GM19193 (cell line): ENCODE data around the gene PFKFB3.

Experiments
- POLR2A ChIP-seq: IDR thresholded peaks from 4 replicates; pipeline ENCODE4 v1.6.1; 2011; ENCODE audit not compliant: insufficient read depth, insufficient read length; ENCODE audit errors: extremely low read depth

The PFKFB3 gene

DNA sequence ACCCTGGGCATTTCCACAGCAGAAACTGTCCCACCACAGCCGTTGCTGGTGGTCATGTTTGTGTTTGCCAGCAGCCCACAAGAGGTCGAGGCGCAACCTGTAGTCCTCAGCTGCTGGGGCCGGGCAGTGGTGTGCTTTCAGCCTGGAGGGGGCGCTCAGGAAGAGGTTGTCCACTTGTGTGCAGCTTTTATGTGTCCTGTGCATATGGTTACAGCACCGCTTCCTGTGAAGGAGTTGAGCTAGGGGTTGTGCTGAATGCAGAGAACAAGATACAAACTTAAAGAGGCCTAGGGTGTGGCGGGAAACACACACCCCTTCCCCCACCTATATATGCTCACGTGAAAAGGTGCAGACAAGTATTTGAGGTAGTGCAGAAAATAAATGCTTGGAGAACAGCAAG lies 29.5 kb upstream of the PFKFB3 start:
- no peak for TF ChIP-seq POLR2A

DNA sequence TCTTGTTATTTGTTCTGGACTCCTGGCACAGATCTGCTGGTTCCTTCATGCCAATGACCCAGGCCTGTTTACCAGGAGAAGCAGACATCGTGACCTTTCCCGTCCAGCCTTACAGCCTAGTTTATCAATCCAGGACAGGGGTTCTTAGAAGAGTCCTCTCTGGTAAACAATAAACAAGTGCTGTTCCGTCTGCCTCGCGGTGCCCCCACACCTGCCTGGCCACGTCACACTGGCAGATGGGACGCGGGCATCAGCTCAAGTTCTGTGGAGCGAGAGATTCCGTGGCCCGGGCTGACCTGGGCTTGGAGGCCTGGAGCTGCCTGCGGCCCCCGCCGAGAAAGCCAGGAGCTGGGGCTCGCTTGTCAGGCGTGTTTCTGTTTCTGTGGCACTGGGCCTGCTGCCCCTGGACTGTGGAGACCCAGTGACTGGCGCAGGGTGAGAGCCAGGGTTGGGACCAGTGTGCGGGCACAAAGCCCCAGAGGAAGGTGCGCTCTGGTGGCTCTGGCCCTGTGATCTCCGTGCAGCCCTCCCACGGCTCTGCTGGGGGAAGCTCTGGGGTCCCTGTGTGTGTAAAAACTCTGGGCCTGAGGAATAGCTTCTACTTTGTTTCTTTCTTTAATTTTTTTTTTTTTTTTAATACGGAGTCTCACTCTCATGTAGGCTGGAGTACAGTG lies 28.4 kb upstream of the PFKFB3 start:
- TF ChIP-seq POLR2A = no peak

DNA sequence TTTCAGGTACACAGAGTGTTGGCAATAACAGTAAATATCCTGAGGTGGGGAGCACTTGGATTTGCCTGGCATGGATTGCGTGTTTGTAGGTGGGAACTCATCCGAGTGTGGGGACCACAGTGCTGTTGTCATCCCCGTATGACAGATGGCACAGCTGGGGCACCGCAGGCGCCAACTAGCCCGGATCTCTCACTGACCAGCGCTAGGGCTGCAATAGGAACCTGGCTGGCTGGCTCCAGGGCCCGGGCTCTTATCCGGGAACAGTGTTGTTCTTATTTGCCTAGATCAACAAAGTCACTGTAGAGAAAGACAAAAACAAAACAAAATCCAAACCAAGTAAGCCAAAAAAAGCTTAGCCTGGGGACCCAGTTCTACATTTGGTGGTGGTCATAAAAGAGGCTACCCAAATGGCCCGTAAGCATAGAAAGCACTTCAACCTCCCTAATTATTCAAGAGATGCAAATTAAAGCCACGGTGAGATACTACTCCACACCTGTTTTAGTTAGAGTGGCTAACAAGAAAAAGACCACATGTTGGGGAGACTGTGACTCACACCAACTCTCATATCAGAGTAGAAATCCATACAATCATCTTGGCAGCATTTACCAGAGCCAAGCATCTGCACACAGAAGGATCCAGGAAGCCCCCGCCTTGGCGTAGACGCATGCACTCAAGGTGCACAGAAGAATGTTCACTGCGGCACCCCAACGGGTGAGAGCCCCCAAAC lies 27.2 kb upstream of the PFKFB3 start:
- TF ChIP-seq POLR2A = no peak

DNA sequence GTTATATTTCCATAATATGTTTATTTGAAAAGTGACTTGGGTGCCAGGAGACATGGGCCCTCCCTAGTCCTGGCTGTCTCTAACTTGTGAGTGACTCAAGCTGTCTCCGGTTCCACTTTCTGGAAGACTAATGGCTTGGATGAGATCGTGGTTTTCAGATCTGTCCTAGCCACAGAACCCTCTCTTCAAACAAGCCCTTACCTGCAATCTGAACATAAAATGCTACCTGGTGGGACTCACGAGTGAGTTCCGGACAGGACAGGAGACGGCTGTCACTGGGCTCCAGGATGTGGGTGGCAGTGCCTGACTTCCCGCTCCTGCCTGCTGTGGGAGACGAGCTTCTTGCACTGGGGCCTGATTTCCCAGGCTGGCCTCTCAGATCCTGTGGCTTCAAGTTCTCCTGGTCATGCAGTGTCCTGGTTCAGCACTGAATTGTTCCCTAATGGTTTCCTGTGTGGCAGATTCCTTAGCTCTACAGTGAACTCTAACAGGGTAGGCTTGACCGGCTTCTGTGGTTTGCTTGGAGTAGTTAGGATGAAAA lies 26.0 kb upstream of the PFKFB3 start:
- TF ChIP-seq POLR2A = no peak

DNA sequence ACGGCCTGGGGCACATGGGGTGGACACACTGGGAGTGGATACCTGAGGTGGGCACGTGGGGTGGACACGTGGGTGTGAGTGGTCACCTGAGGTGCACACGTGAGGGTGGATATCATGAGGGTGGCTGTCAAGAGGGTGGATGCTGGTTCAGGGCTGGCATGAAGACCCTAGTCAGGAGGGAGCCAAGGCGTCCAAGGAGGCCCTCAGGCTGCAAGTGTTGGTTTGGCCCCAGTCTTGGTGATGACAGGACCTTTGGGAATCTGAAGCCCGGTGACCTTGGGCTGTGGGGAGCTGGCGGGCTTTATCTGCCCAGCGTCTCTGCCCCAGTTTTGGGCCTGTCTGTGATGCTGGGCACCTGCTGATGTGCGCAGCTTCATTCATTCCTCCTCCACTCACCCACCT lies 24.9 kb upstream of the PFKFB3 start:
- TF ChIP-seq POLR2A = no peak

DNA sequence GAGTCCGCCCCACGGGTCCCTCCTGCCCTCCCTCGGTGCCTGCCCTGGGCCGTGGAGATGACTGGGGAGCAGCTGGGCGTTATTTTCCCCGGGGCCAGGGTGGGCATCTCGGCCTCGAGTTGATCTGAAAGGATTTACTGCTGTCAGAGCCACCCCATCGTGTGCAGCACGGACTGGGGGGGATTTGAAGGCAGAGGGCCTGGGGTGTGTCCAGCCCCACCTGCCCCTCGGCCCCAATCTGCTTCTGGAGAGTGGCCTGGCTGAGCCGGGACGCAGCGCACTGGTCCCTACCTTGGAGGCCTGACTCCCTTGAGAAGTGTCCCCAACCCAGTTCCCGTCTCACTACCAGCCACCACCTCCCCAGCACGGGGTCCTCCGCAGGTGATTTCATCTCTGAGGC lies 24.2 kb upstream of the PFKFB3 start:
- TF ChIP-seq POLR2A = no peak

DNA sequence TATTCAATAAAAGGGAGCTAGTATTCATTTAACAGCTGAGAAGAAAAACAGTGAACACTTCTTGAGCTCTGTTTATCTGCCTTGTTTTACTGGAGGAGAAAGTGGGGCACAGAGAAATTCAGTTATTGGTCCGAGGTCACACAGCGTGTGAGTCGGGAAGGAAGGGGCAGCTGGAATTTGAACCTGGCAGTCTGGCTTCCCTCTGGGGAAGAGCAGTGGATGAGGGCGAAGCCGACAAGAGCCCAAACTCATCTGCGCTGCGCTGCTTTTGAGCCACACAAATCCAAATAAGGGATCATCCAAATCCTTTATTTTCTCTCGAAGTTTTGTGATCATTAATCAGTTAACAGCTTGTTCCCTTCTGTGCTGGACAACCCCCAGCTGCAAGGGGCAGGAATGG lies 23.7 kb upstream of the PFKFB3 start:
- no peak for TF ChIP-seq POLR2A

DNA sequence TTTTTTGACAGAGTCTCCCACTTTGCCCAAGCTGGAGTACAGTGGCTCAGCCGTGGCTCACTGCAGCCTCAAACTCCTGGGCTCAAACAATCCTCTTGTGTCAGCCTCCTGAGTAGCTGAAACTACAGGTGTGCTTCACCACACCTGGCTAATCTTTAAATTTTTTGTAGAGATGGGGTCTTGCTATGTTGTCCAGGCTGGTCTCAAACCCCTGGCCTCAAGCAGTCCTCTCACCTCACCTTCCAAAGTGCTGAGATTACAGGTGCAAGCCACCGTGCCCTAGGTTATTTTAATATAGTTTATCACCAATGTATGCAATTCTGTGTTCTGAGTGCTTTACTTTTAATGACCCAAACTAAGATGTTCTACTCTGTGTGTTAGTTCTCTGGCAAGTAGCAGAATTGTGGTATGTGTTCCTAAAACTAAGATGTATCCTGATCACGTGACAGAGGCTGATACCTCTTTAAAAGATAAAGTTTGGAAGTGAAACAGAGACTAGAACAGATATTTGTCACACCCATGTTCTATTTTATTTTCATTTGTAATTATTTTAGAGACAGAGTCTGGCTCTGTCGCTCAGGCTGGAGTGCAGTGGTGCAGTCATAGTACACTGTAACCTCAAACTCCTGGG lies 22.1 kb upstream of the PFKFB3 start:
- TF ChIP-seq POLR2A = no peak

DNA sequence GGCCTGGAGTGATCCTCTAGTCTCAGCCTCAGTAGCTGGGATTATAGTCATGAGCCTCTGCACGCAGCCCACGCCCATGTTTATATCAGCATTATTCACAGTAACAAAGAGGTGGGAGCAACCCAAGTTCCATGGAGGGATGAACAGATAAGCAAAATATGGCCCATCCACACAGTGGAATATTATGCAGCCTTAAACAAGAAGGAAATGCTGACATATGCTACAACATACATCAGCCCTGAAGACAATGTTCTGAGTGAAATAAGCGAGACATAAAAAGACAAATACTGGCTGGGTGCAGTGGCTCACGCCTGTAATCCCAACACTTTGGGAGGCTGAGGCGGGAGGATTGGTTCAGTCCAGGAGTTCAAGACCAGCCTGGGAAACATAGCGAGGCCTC lies 21.5 kb upstream of the PFKFB3 start:
- no peak for TF ChIP-seq POLR2A

DNA sequence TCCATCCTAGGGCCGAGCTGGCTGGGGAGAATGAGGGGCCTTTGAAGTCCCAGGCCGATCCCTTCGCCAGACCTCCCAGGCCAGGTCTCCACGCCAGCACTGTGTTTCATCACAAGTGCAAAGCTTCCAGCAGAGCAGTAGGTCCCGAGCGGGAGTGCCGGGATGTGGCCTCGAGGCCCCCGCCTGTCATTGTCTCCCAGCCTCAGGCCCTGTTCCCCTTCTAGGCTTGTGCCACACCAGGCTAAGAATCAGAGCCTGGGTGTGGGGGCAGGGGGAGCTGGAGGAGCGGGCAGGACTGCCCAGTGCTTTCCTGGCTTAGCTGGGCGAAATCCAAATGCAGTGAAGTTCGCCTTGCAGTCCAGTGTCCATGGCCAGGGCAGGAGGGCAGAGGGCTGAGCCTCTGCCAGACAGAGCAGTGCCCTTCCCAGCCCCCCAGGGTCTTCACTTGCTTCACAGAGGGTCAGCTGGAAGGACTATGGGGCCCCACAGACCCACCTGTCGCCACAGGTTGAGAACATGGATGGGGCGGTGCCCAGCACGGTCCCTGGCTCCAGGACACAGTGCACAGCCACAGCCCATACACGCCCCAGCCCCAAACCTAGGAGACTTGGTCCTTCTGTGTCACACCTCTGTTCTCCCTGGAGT lies 20.2 kb upstream of the PFKFB3 start:
- TF ChIP-seq POLR2A = no peak

DNA sequence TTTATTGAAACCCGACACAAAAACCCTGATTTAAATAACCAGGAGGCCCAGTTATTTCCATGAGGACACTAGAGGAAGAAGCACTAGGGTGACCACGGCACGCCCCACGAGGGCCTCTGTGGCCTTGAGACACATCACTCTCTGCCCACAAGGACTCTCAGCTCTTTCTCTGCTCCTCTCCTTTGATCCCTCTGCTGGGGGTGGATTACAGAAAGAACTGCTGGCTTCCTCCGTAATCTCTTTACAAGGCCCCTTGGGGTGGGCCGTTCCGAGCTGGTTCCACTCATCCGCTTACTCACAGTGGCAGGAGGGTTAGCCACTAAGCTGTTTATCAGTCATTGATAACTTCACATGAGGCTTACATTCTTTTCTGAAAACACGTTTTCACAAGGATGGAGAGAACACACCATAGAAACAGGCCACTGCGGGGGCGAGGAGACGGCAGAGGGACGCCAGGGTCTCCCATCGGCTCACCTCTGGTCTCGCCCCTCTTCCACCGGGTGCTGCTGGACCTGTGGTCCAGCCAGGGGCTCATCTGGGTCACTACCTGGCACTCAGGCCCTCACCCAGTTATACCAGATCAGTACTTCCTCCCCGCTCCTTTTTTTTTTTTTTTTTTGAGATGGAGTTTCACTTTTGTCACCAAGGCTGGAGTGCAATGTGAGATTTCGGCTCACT lies 17.6 kb upstream of the PFKFB3 start:
- no peak for TF ChIP-seq POLR2A

DNA sequence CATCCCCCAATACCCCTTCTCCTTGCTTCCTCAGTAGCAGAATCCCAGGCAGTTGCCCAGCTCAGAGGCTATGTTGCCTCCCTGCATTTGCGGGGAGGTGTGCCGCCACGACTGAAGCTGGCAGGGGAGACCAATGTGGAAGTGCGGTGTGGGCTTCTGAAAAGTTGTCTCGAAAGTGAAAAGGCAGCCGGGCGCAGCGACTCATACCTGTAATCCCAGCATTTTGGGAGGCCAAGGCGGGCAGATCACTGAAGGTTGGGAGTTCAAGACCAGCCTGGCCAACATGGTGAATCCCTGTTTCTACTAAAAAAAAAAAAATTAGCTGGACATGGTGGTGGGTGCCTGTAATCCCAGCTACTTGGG lies 15.9 kb upstream of the PFKFB3 start:
- no peak for TF ChIP-seq POLR2A

DNA sequence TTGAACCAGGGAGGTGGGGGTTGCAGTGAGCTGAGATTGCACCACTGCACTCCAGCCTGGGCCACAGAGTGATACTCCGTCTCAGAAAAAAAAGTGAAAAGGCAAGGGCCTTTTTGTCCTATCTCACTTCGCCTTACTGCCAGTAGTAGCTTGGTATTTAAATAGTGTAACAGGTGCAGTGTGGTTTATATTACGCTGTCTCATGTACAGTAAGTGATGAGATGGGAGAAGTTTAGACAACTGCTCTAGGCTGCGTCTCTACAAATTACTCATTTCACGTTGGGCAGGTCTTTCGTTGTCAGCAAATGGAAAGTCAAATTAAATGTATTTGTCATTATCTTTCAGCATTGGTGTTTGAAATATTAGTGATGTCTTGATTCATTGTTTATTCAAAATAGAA lies 15.5 kb upstream of the PFKFB3 start:
- TF ChIP-seq POLR2A = no peak

DNA sequence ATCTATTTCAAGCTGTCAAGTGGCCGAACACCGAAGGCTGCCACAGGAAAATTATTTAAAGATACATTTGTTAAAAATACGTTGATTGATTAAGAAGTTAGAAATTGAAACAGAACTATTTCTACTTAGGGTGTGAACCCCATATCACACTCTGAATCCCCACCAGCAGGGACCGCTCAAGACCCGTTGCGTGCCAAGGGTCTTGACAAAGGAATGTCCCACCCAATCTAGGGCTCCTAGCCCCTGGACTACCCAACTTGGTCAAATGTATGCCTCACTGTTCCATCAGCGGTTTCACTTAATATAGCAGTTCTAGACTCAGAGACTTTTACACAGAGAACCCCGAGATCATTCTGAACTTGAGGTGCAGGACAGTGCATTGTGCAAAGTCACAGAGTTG lies 11.6 kb upstream of the PFKFB3 start:
- TF ChIP-seq POLR2A = no peak

DNA sequence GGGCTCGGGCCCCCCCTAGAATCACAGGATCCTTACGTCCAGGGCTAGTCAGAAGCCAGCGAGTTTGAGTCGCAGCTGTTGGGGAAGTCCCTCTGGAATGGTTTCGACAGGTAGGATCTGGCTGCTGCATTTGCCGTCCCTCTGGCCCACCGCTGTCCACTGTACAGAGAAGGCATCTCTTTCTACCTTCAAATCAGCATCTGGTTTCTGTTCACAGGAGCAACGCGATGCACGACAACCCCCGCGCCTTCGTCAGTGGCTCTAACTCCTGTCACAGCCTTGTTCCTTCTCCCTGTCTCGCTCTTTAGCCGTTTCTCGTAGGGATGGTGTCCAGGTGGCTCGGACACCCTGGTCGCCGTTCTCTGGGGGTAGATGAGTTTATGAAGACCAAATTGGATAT lies 11.2 kb upstream of the PFKFB3 start:
- TF ChIP-seq POLR2A = no peak

DNA sequence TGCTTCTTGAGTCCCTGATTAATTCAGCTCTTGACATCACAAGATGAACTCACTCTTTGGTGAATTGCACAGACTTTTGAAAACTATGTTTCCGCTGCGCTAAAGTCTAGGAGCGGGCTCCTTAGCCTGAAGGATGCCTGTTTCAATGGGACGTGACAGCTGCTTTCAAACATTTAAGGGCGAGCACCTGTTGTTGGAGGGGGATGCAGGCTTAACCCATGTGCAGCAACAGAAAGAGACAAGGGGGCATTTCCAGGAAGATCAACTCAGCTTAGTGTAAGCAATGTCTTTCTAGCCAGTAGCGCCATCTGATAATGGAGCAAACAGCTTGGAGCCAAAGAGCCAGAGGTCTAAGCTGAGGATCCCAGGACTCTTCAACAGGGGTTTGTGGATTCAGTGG lies 8.4 kb upstream of the PFKFB3 start:
- TF ChIP-seq POLR2A = no peak

DNA sequence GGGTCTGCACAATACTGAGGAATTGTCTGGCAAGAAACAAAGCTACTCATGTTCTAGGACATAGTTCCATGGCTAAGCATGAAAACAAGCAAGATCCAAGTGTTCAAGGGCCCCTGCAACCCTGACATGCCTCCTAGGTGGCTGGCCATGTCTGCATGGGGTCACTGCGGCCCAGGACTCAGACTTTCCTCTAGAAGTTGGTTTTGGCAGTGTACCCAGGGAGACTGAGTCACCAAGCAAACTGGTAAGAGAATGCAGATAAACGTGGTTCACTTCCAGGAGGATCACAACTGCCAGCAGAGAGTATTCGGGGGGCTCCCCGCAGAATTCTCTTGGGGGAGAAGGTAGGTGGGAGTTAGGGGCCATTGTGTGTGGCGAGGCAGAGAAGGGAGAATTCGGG lies 7.4 kb upstream of the PFKFB3 start:
- no peak for TF ChIP-seq POLR2A
